ENCODE measurements around the gene BRD1.

BRD1 gene

DNA sequence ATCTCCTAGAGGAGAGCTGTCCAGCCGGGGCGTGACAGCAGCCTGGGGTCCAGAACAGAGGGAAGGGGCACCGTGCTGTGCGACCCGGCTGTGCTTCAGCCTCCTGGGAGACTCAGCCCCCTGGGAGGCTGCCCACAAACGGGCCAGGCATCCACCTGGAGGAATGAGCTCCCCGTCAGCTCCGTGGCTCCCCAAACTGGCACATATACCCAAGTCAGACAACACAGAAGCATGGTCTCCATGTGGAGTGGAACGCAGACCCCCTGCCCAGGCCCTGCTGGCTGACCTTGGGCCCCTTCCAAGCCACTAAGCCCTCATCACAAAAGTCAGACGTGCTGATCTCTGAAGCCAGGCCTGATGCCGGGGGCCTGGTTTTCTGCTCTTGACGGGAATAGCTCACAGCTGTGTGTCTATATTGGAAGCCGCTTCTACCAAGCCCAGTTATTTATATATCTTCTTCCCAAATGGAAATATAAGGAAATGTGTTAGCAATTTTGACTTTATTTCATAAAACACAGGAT lies 91.7 kb downstream of the BRD1 start:
- no peak overlapping the region for H3K27ac ChIP-seq
- DNase-seq (ENCODE audit: low read depth, low spot score) = no peak

DNA sequence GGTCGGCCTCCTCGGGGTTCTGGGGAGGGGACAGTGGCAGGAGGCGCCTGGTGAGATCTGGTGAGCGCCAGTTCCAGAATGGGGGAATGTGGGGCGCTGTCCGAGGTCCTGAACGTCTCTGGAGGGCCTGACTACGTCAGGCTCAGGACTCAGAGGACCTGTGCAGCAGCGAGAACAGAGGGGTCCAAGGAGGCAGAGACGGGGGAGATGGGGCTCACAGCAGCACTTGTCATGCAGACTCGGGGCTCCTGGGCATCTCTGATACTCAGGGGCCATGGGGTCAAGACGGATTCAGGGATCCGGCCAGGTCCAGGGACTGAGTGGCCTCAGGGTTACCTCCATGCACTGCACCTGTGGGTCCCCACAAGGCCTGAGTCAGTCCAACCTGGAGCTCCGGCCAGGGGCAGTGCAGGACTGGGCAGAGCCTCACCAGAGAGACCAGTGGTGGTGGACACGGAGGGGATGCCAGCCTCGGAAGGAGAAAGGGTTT lies 92.2 kb downstream of the BRD1 start:
- DNase-seq (ENCODE audit: low read depth, low spot score) = no peak
- no peak overlapping the region for H3K27ac ChIP-seq

DNA sequence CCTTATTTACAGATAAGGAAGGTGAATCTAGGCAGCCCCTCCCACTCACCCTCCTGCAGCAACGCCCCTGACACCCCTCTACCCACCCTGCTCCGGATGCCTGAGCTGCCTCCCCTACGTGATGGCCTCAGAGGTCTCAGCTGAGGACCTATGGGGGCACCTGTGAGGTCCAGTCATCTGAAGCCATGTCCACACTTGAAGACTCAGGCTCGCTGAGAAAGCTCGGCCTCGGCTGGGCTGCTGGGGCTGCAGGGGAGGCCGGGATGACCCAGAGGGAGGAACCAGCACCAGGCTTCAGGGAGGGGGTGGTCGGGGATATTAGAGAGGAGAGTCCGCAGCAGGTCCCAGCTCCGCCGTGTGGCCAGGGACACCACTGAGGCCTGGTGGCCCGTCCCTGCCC lies 92.8 kb downstream of the BRD1 start:
- DNase-seq (ENCODE audit: low read depth, low spot score) = no peak

DNA sequence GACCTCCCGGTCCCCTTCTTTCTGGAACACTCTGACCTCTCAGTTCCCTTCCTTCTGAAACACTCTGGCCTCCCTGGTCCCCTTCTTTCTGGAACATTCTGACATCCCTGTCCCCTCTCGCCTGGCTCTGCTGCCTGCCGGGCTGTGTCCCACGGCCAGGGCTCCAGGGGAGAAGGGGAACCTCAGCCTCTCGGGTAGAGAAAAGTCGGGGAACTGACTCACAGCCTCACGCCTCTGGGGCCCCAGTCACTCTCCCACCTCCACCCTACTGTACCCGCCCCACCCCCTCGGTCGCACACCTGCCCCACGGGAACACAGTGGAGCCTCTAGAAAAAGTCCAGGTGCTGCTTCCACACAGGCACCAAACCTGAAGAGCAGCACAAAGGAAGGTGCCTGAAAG lies 93.3 kb downstream of the BRD1 start:
- no peak for DNase-seq (ENCODE audit: low read depth, low spot score)
- H3K27ac ChIP-seq = no peak overlapping the region

More for the DNA sequence above, 92.8 kb downstream of the BRD1 start:
- no peak overlapping the region for H3K27ac ChIP-seq

DNA sequence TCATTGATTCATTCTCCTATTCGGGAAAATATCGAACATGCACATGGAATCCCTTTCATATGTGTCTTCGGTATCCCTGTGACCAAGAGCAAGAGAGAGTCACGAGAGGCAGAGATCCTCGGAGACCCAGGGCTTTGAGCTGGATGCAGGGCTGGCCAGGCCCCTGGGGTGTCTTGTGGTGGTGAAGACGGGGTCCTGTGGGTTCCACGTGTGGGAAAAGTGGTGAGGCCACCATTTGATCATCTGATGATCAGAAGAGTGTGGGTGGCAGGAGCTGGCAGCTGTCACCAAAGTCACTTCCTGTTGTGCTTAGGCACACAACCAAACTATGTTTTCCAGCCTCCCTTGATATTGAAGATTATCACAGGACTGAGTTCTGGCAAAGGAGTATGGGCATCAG lies 94.0 kb downstream of the BRD1 start:
- DNase-seq (ENCODE audit: low read depth, low spot score) = no peak

DNA sequence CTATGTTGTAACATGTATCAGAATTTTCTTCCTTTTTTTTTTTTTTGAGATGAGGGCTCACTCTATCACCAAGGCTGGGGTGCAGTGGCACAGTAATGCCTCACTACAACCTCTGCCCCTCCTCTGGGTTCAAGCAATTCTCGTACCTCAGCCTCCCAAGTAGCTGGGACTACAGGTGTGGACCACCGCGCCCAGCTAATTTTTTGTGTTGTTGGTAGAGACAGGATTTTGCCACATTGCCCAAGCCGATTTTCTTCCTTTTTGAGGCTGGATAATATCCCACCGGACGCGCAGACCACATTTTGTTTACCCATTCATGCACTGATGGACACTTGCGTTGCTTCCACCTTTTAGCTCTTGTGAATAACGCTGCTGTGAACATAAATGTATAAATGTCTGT lies 97.0 kb downstream of the BRD1 start:
- H3K27ac ChIP-seq = no peak overlapping the region
- no peak for DNase-seq (ENCODE audit: low read depth, low spot score)

More for the DNA sequence above, 94.0 kb downstream of the BRD1 start:
- no peak overlapping the region for H3K27ac ChIP-seq

DNA sequence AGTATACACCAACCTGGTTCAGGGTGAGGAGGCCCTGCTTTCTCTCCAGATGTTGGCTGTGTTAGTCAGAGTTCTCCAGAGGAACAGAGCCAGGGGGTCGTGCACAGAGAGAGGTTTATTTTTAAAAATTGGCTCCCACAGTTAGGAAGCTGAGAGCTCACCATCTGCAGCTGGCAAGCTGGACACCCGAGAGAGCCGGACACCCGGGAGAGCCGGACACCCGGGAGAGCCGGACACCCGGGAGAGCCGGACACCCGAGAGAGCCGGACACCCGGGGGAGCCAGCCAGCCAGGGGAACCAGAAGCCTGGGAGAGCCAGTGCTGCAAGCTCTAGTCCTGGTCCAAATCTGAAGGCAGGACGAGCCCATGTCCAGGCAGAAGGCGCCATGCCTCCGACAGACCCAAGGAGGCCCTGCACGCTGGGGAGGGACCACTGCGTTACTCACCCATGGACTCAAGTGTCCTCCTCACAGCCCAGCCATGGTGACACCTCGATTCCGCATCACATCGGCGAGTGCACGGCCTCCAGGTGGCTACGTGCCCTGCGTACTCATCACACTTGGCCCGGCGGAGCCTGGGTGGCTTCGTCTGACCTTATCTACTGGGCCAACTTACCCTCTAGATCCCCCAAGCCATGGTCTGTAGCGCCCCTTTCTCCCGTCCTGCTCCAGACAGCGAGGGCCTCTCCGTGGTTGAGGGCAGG lies 99.0 kb downstream of the BRD1 start:
- DNase-seq (ENCODE audit: low read depth, low spot score) = no peak
- H3K27ac ChIP-seq = no peak overlapping the region

DNA sequence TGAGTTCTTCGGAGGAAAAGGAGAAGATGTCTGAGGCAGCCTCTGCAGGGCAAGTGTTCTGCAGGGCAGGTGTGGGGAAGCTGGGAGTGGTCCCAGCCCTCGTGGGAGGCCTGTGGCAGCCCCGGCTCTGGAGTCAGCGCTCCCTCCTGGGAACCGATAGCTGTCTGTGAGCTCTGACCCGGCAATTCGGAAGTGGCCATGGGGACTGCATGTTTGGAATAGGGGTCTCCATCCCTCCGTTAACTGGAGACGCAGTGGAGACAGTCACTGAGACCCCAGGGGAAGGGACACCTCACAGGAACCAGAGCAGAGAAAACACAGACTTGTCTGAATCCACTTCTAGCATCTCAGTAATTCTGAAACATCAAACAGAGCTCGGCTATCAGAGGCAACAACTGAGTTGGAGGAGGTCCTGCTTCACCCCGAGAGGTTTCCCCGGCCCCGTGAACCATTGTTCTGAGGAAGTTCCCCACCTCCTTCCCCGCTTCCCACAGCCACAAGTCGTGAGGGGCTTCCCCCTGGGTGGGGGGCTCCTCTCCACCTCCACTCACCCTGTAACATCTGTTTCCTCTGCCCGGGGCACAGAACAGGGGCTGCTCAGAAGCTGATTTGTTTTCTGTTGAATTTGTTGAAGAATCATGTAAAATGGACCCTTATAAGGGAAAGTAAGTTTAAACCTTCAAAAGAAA lies 99.6 kb downstream of the BRD1 start:
- DNase-seq (ENCODE audit: low read depth, low spot score) = no peak
- H3K27ac ChIP-seq = no peak overlapping the region

DNA sequence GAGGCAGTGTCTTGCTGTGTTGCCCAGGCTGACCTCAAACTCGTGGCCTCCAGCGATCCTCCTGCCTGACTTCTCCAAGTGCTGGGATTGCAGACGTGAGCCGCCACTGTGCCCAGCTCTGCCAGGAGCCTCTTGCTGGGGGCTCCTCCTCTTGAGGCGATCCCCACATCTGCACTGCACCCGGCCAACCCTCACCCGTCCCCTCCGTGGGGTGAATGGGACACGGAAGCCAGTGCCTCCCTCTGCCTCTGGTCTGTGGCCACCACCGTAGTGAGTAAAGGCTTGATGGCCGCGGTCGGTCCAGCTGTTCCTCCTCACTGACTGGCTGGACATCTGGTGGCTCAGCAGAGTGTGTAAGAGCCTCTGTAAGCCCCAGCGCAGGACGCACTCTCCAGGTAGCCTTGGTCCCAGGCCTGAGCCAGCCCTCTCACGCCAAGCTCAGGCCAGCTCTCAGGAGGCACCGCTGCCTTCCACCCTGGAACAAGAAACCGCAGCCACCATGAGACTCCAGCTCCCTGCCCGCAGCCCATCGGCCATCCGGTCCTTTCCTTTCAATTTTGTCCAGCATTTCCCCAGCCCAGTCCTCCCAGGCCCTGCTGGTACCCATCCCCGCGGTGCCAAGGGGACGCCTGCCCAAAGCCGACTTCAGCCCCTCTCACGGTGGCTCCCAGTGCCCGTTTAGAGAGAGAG lies 100.3 kb downstream of the BRD1 start:
- no peak for DNase-seq (ENCODE audit: low read depth, low spot score)
- H3K27ac ChIP-seq = no peak overlapping the region

DNA sequence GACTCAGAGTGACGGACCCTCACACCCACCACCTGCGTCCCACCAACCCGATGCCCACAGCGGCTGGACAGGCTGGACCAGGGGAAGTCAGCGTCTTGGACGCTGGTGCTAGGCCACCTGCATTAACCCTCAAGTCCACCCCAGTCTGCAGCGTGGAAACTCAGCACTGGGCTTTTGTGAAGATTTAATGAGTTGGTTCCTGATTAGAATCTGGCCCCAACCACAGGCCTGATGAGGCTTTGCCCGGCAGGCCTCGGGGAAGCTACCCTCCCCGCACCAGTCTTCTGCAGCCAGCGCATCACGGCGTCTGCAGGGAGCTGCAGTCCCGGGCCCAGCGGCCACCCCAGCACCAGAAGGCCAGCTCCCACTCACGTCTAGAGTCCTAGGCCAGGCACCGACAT lies 101.0 kb downstream of the BRD1 start:
- DNase-seq (ENCODE audit: low read depth, low spot score) = no peak
- no peak overlapping the region for H3K27ac ChIP-seq

DNA sequence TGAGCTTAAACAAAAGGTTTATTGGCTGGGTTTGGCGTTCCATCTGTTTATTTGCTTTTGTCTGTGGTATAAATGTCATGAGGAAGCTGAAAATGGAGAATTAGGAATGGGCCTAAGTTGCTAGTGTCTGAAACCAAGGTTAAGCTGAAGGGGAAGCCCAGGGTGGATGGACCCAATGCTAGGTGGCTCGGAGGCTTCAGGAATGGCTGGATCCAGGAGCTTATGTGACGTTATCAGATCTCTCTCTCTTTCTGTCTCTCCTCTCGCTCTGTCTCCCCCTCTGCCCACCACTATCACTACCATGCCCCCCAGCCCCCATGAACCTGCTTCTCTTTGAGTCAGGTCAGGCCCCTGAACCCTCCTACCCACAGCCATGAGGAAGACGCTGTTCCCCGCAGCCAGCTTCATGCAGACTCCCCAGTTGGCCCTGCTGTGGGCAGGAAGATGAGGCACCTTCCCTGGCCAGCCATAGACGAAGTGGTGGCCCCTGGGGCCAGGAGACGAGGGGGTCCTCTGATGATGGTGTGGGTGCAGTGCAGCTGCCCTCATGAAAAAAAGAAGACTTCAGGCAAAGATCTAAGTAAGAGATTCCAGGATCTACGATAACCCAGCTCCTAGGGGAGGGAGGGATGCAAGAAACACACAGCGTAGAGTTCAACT lies 101.5 kb downstream of the BRD1 start:
- DNase-seq (ENCODE audit: low read depth, low spot score) = no peak
- H3K27ac ChIP-seq = no peak overlapping the region

DNA sequence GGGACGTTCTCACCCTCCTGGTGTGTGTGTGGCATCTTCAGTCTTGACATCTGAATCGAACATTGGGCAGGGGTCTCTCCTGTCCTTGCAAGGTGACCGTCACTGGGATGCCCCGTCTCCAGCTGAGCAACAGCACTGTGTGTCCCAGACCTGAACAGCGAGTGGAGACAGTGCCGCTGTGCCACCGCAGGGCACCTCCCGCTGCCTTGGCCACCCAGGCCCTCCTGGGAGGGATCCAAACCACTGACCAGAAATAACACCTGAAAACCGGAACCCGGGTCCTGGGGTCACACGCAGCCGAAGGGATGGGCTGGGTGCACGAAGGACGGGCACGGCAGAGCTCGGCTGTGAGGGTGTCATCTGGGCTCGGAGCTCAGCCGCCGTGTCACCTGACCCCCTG lies 102.2 kb downstream of the BRD1 start:
- no peak for DNase-seq (ENCODE audit: low read depth, low spot score)
- H3K27ac ChIP-seq = no peak overlapping the region

DNA sequence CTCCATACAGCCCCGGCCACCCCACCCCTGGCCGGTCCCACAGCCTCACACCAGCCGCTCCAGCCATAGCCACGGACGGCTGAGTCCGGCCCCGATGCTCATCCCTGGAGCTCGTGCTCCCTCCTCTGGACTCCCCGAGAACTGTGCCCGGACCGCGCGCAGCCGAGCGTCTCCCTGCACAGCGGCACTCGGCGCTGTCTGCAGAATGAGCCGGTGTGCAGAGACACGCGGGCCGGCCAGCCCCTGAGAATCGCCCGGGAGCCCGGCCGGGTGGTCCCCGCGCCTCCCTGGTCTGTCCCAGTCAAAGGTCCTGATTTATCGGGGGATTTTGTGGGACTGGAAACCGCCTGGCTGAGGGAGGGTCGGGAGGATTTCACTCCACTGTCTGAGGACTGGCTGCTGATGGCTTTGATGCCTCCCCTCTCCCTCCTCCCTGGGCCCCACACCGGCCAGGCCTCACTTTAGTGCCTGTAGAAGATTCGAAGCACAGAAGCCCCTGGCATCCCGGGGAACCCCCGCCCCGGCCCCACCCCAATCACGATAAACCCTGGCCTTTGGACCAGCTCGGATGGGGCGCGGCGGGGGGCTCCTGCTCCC lies 102.7 kb downstream of the BRD1 start:
- DNase-seq (ENCODE audit: low read depth, low spot score) = no peak
- no peak overlapping the region for H3K27ac ChIP-seq

DNA sequence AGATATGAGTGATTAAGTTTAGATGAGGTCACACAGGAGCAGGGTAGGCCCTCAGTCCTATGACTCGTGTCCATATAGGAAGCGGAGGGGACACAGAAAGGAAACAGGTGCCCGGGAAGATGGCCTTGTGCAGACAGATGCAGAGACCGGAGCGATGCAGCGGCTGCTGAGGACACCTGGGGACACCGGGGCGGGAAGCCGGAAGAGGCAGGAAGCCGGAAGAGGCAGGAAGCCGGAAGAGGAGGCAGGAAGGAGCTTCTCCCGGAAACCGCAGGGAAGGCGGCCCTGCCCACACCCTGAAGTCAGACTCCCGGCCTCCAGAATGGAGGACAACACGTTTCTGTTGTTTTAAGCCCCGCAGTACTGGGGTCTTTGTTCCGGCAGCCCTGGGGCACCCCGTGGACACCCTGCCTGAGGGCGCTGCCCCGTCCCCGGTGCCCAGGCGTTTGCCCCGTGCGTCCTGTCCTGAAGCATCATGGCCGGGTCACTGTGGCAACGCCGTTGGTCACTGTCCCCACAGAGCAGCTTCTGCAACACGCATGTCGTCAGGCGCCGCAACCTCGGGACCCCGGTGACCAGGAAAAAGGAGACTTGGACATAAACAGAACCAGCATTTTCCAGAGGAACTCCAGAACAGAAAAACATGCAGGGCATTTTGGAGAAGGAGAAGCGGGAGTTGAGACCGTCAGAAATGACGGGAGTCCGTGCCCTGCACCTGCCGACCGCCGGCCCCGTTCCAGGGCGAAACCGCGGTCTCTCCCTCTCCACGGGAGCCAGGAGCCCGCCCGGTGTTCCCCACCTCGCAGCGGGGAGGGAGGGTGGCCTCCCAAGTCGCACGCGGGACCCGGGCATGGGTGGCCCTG lies 103.4 kb downstream of the BRD1 start:
- H3K27ac ChIP-seq = no peak overlapping the region
- DNase-seq (ENCODE audit: low read depth, low spot score) = no peak

DNA sequence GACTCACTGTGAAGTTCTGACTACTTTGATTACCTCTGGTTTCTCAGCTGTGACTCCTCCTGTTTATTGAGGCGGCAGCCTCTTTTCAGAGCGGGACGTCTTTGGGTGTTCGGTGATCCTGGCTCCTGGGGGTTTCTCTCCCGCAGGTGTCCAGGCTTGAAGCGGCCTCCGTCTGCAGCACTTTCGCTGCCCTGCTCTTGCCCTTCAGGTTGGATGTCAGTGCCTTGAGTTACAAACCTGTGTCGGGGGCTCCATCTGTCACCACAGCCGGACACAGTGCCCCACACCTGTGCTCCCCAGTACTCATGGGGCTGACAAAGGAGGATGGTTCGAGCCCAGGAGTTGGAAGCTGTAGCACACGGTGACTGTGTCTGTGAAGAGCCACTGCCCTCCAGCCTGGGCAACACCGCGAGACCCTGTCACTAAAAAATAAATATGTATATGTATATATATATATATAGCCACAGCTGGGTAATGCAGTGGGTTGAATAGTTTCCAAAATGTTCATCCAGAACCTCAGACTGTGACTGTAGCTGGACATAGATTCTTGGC lies 104.1 kb downstream of the BRD1 start:
- DNase-seq (ENCODE audit: low read depth, low spot score) = no peak
- no peak overlapping the region for H3K27ac ChIP-seq

Measured in epithelial cell of prostate (primary cell).